IMR-90 (cell line): ENCODE results near the gene TNS3. TPM values are rescaled to one million over a fixed set of nuclear protein-coding genes. Genes with fewer than 3 reads are reported as not detected.

Source experiments
- ATAC-seq: fragments of 200-7000 bp; cut with Tn5 transposase; 2 replicates; pipeline ENCODE4 v1.9.1; 2020; ENCODE audit warnings: low read depth, mild to moderate bottlenecking, moderate library complexity
- BruUV-seq: library from RNA; stranded (reverse); fragments of 400-500 nt; replicated peaks from 2 replicates; lab custom pipeline; 2021; lab: Mats Ljungman, UMichigan
- CTCF ChIA-PET: fragments of 300-600 bp; formaldehyde crosslinking; extraction: SDS; loops from one replicate; lab custom pipeline; 2021; ENCODE audit warnings: antibody characterized with exemption; lab: Yijun Ruan, JAX
- POLR2A ChIA-PET: fragments of 300-600 bp; sonication (Branson Sonifier 250); formaldehyde crosslinking; loops from one replicate; lab custom pipeline; 2022; ENCODE audit warnings: antibody characterized with exemption; ENCODE audit not compliant: unreplicated experiment; lab: Charles Lee
- DNase-seq: peaks from one replicate; pipeline ENCODE4 v3.0.0; 2013
- H2AFZ ChIP-seq: replicated peaks from 2 replicates; pipeline ENCODE3; 2013; ENCODE audit warnings: low read length, mild to moderate bottlenecking; ENCODE audit not compliant: poor library complexity
- H2AK5ac ChIP-seq: 2 replicates; pipeline ENCODE4 v1.6.1; 2013; ENCODE audit warnings: low read depth, low read length, inconsistent platforms
- H2AK9ac ChIP-seq: replicated peaks from 2 replicates; pipeline ENCODE3; 2013; ENCODE audit warnings: mild to moderate bottlenecking, low read depth, low read length, moderate library complexity; ENCODE audit not compliant: poor library complexity
- H2BK120ac ChIP-seq: 2 replicates; pipeline ENCODE4 v1.6.1; 2013; ENCODE audit warnings: low read depth, low read length, inconsistent platforms
- H2BK15ac ChIP-seq: 3 replicates; pipeline ENCODE4 v1.6.1; 2013; ENCODE audit warnings: low read depth, low read length, inconsistent platforms
- H2BK20ac ChIP-seq: 2 replicates; pipeline ENCODE4 v1.6.1; 2013; ENCODE audit warnings: low read depth, mild to moderate bottlenecking, inconsistent platforms, low read length, moderate library complexity
- H2BK5ac ChIP-seq: 2 replicates; pipeline ENCODE4 v1.6.1; 2013; ENCODE audit warnings: mild to moderate bottlenecking, low read depth, low read length, inconsistent platforms; ENCODE audit not compliant: poor library complexity, severe bottlenecking
- H3K14ac ChIP-seq: replicated peaks from 2 replicates; pipeline ENCODE4 v1.6.1; 2013; ENCODE audit warnings: low read depth, low read length, inconsistent platforms
- H3K18ac ChIP-seq: 2 replicates; pipeline ENCODE4 v1.6.1; 2013; ENCODE audit warnings: low read depth, low read length, control low read depth
- H3K23ac ChIP-seq: 2 replicates; pipeline ENCODE4 v1.6.1; 2013; ENCODE audit warnings: low read depth, low read length, inconsistent platforms
- H3K27ac ChIP-seq: 2 replicates; pipeline ENCODE4 v1.5.1; 2013; ENCODE audit warnings: mild to moderate bottlenecking, control low read depth, low read length; ENCODE audit not compliant: insufficient read depth
- H3K27me3 ChIP-seq: 2 replicates; pipeline ENCODE4 v1.6.1; 2013; ENCODE audit warnings: low read length; ENCODE audit not compliant: control insufficient read depth, insufficient read depth
- H3K36me3 ChIP-seq: 2 replicates; pipeline ENCODE4 v1.6.1; 2013; ENCODE audit warnings: low read length, mixed read lengths; ENCODE audit not compliant: control insufficient read depth, insufficient read depth
- H3K4ac ChIP-seq: 2 replicates; pipeline ENCODE4 v1.6.1; 2013; ENCODE audit warnings: low read depth, low read length, inconsistent platforms
- H3K4me1 ChIP-seq: 2 replicates; pipeline ENCODE4 v1.6.1; 2013; ENCODE audit warnings: low read length, mixed read lengths; ENCODE audit not compliant: control insufficient read depth, insufficient read depth
- H3K4me2 ChIP-seq: 2 replicates; pipeline ENCODE4 v1.6.1; 2013; ENCODE audit warnings: low read depth, mild to moderate bottlenecking, control low read depth, low read length, moderate library complexity
- H3K4me3 ChIP-seq: 2 replicates; pipeline ENCODE4 v1.5.1; 2013; ENCODE audit warnings: low read depth, mild to moderate bottlenecking, control low read depth, low read length, moderate library complexity; ENCODE audit not compliant: insufficient read depth
- H3K56ac ChIP-seq: 2 replicates; pipeline ENCODE4 v1.6.1; 2013; ENCODE audit warnings: low read length, inconsistent platforms; ENCODE audit not compliant: insufficient read depth; ENCODE audit errors: extremely low read depth
- H3K79me1 ChIP-seq, 2 experiments: 2 replicates each; pipeline ENCODE4 v1.6.1; 2013; ENCODE audit warnings: low read length in 2 of 2, inconsistent platforms in 1 of 2, low read depth in 1 of 2
- H3K9ac ChIP-seq: 2 replicates; pipeline ENCODE4 v1.6.1; 2013; ENCODE audit warnings: low read depth, low read length, control low read depth
- H3K9me1 ChIP-seq: 2 replicates; pipeline ENCODE4 v1.6.1; 2013; ENCODE audit warnings: low read length, inconsistent platforms; ENCODE audit not compliant: insufficient read depth
- H3K9me3 ChIP-seq: 2 replicates; pipeline ENCODE4 v1.6.1; 2013; ENCODE audit warnings: low read length; ENCODE audit not compliant: control insufficient read depth, insufficient read depth
- H4K20me1 ChIP-seq: 2 replicates; pipeline ENCODE4 v1.6.1; 2013; ENCODE audit warnings: low read length, inconsistent platforms; ENCODE audit not compliant: insufficient read depth
- H4K5ac ChIP-seq: 2 replicates; pipeline ENCODE4 v1.6.1; 2013; ENCODE audit warnings: mild to moderate bottlenecking, low read depth, low read length, control low read depth
- H4K8ac ChIP-seq, 2 experiments: 2 replicates each; pipeline ENCODE4 v1.6.1; 2013; ENCODE audit warnings: low read depth in 2 of 2, low read length in 2 of 2, control low read depth in 1 of 2, inconsistent platforms in 1 of 2
- H4K91ac ChIP-seq: 2 replicates; pipeline ENCODE4 v1.6.1; 2013; ENCODE audit warnings: low read depth, low read length, inconsistent platforms; ENCODE audit not compliant: insufficient read depth
- BHLHE40 ChIP-seq: fragments of 150-350 bp; IDR thresholded peaks from 2 replicates; pipeline ENCODE4 v1.6.1; 2016; ENCODE audit warnings: mild to moderate bottlenecking, low read depth, low read length
- CEBPB ChIP-seq: IDR thresholded peaks from 2 replicates; pipeline ENCODE4 v1.6.1; 2012; ENCODE audit warnings: low read depth, low read length, improper control_type of control experiment
- FOS ChIP-seq: fragments of 150-350 bp; IDR thresholded peaks from 2 replicates; pipeline ENCODE4 v1.6.1; 2016; ENCODE audit warnings: low read depth, low read length
- MAFK ChIP-seq: IDR thresholded peaks from 2 replicates; pipeline ENCODE4 v1.6.1; 2012; ENCODE audit warnings: low read depth, low read length, improper control_type of control experiment
- MAZ ChIP-seq: IDR thresholded peaks from 2 replicates; pipeline ENCODE4 v1.6.1; 2012; ENCODE audit warnings: low read depth, mild to moderate bottlenecking, low read length, improper control_type of control experiment, moderate library complexity, borderline replicate concordance
- NFE2L2 ChIP-seq: fragments of 150-350 bp; IDR thresholded peaks from 2 replicates; pipeline ENCODE4 v1.6.1; 2016; ENCODE audit warnings: low read depth, mild to moderate bottlenecking, low read length
- RAD21 ChIP-seq: IDR thresholded peaks from 2 replicates; pipeline ENCODE4 v1.6.1; 2012; ENCODE audit warnings: low read length, improper control_type of control experiment
- RCOR1 ChIP-seq: IDR thresholded peaks from 2 replicates; pipeline ENCODE4 v1.6.1; 2012; ENCODE audit warnings: mild to moderate bottlenecking, low read length, improper control_type of control experiment; ENCODE audit not compliant: insufficient replicate concordance
- RFX5 ChIP-seq: IDR thresholded peaks from 2 replicates; pipeline ENCODE4 v1.8.0; 2012; ENCODE audit warnings: low read depth, mild to moderate bottlenecking, low read length, moderate library complexity
- SMC3 ChIP-seq: fragments of 150-350 bp; IDR thresholded peaks from 2 replicates; pipeline ENCODE4 v1.6.1; 2016; ENCODE audit warnings: low read depth, mild to moderate bottlenecking, antibody characterized with exemption, low read length, moderate library complexity
- WGBS, 2 experiments: methylation state at CpG; one replicate each; pipeline versions ENCODE4 v1.1.5 to v1.1.7; 2013; ENCODE audit warnings: missing lambda C conversion rate in 2 of 2; ENCODE audit not compliant: insufficient read length in 1 of 2; ENCODE audit errors: extremely low coverage in 2 of 2; 5-methylcytosine and 5-hydroxymethylcytosine counted together
- dilution Hi-C: fragments of 300-500 bp; cut with HindIII; formaldehyde crosslinking; loops from one replicate; pipeline ENCODE4 v1.14.3; 2018; ENCODE audit warnings: low sequenced_read_pairs; ENCODE audit not compliant: unreplicated experiment
- in situ Hi-C: fragments of 300-500 bp; cut with MboI; formaldehyde crosslinking; loops from 3 replicates; pipeline ENCODE4 v1.14.3; 2019; ENCODE audit warnings: low sequenced_read_pairs, inconsistent platforms, mixed read lengths
- intact Hi-C: fragments of 100-400 bp; cut with micrococcal nuclease; formaldehyde crosslinking; loops from 2 replicates; pipeline ENCODE4 v1.10.0; 2022
- polyA plus RNA-seq, 3 experiments: library from polyadenylated mRNA; depleted of rRNA; stranded (reverse); fragments of >200 nt; gene quantifications; 2 replicates each; pipeline ENCODE4 v1.2.3, GENCODE V29; 2012; ENCODE audit warnings: low replicate concordance in 1 of 3
- total RNA-seq: library from RNA; depleted of rRNA; stranded (reverse); fragments of >200 nt; gene quantifications from 2 replicates; pipeline ENCODE4 v1.2.3, GENCODE V29; 2012
- TF ChIP-seq, protein P1 (sequence below): fragments of 150-350 bp; IDR thresholded peaks from 2 replicates; pipeline ENCODE4 v1.6.1; 2016; ENCODE audit warnings: low read depth, mild to moderate bottlenecking, low read length, moderate library complexity, borderline replicate concordance
- TF ChIP-seq, protein P2 (sequence below): conservative IDR thresholded peaks from 2 replicates; pipeline ENCODE4 v1.5.1; 2012; ENCODE audit warnings: mild to moderate bottlenecking, low read depth, low read length, improper control_type of control experiment

The TNS3 gene
- total and polyA plus RNA-seq, 2 of the 4 experiments (the other 2 are of a cell fraction) = 64.3 to 79.2 TPM

- H3K36me3 ChIP-seq = peaks cover 4% of the 10 kb centered on the region; the same call in 1 of the 2 replicates
- H3K9me1 ChIP-seq = peaks cover 66% of the 10 kb centered on the region
- no peaks in the 10 kb centered on the region for H3K27me3 ChIP-seq
- peak overlapping the region; percentile 66 for H2AK9ac ChIP-seq
- H3K18ac ChIP-seq = peak overlapping the region; percentile 7; the same call in 1 of the 2 replicates
- peak overlapping the region in 1 of 2 experiments; percentile 47; a peak in 1 of 4 replicates for H4K8ac ChIP-seq
- no peak overlapping the region for H3K4me3 ChIP-seq
- no peak for ATAC-seq
- H3K4ac ChIP-seq = peak overlapping the region; percentile 61
- in situ Hi-C loops (no loop called here), dilution Hi-C loops (no loop called here), intact Hi-C loops (no loop called here)
- peak overlapping the region; percentile 4; the same call in 1 of the 2 replicates for H4K91ac ChIP-seq
- CTCF ChIA-PET = no interaction called here
- H2AK5ac ChIP-seq = peak overlapping the region; percentile 41
- BruUV-seq = no TSS peak
- DNase-seq = no peak
- H2BK20ac ChIP-seq = peak overlapping the region; percentile 33; the same call in 1 of the 2 replicates
- H2BK120ac ChIP-seq = peak overlapping the region; percentile 76; the same call in 1 of the 2 replicates
- H2BK5ac ChIP-seq = no peak overlapping the region
- H3K9me3 ChIP-seq = no peaks in the 10 kb centered on the region
- H3K23ac ChIP-seq = no peak overlapping the region; the same call in 1 of the 2 replicates
- peak overlapping the region; percentile 73 for H3K14ac ChIP-seq
- peaks cover 49 to 92% of the 10 kb centered on the region in 2 experiments for H3K79me1 ChIP-seq
- no peak overlapping the region for H4K5ac ChIP-seq
- no peak overlapping the region for H3K4me2 ChIP-seq
- no peak overlapping the region for H3K27ac ChIP-seq
- H2AFZ ChIP-seq = peak overlapping the region; percentile 3
- H3K9ac ChIP-seq = no peak overlapping the region
- peaks cover 70% of the 10 kb centered on the region for H4K20me1 ChIP-seq
- H3K4me1 ChIP-seq = peaks cover 50% of the 10 kb centered on the region
- peak overlapping the region; percentile 37; the same call in 1 of the 3 replicates for H2BK15ac ChIP-seq
- H3K56ac ChIP-seq = no peak overlapping the region
- POLR2A ChIA-PET = no interaction called here
- TF ChIP-seq RFX5 (no peak), MAFK (no peak), FOS (no peak), NFE2L2 (no peak), MAZ (no peak), SMC3 (no peak), RCOR1 (no peak), RAD21 (no peak), CEBPB (no peak), BHLHE40 (no peak)
- TF ChIP-seq, protein P1, sequence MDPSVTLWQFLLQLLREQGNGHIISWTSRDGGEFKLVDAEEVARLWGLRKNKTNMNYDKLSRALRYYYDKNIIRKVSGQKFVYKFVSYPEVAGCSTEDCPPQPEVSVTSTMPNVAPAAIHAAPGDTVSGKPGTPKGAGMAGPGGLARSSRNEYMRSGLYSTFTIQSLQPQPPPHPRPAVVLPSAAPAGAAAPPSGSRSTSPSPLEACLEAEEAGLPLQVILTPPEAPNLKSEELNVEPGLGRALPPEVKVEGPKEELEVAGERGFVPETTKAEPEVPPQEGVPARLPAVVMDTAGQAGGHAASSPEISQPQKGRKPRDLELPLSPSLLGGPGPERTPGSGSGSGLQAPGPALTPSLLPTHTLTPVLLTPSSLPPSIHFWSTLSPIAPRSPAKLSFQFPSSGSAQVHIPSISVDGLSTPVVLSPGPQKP = no peak
- TF ChIP-seq, protein P2, sequence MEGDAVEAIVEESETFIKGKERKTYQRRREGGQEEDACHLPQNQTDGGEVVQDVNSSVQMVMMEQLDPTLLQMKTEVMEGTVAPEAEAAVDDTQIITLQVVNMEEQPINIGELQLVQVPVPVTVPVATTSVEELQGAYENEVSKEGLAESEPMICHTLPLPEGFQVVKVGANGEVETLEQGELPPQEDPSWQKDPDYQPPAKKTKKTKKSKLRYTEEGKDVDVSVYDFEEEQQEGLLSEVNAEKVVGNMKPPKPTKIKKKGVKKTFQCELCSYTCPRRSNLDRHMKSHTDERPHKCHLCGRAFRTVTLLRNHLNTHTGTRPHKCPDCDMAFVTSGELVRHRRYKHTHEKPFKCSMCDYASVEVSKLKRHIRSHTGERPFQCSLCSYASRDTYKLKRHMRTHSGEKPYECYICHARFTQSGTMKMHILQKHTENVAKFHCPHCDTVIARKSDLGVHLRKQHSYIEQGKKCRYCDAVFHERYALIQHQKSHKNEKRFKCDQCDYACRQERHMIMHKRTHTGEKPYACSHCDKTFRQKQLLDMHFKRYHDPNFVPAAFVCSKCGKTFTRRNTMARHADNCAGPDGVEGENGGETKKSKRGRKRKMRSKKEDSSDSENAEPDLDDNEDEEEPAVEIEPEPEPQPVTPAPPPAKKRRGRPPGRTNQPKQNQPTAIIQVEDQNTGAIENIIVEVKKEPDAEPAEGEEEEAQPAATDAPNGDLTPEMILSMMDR = no peak
- WGBS, 2 experiments = 100% methylated on average over 1 of the region's 8 CpGs; no CpG with 5 or more reads in 1 of the 2 experiments
These were observed 104.5 kb downstream of the TNS3 start for GRCh38 chr7:47477191-47478016.
